GM12801 (cell line): ENCODE measurements around the gene HJV.

Source experiments
- CTCF ChIP-seq: IDR thresholded peaks from one replicate; pipeline ENCODE4 v1.5.1; 2011; ENCODE audit warnings: control low read depth; ENCODE audit not compliant: insufficient read length; ENCODE audit errors: extremely low read depth

Gene HJV

GRCh38 chr1:146021622-146022402 is at the start of gene HJV:
HJV (minus strand) TSS chr1:146021735; CDS start chr1:146020231, 1,504 bp downstream.
- no peak for TF ChIP-seq CTCF

- TF ChIP-seq CTCF: no peak
Measured at GRCh38 chr1:146051452-146051851, 29.9 kb upstream of the HJV start.

- TF ChIP-seq CTCF: no peak
Measured at GRCh38 chr1:146049436-146049835, 27.9 kb upstream of the HJV start.

GRCh38 chr1:146046664-146047063 is 25.1 kb upstream of the HJV start:
- TF ChIP-seq CTCF: no peak

- TF ChIP-seq CTCF: no peak
Measured at GRCh38 chr1:146039844-146040194, 18.3 kb upstream of the HJV start.

- TF ChIP-seq CTCF: no peak
Measured at GRCh38 chr1:146036965-146037646, 15.6 kb upstream of the HJV start.

GRCh38 chr1:146036241-146036964 is 14.9 kb upstream of the HJV start:
- no peak for TF ChIP-seq CTCF
